H9 (cell line): ENCODE data around the gene THBS2. TPM values are rescaled to one million over a fixed set of nuclear protein-coding genes. Genes with fewer than 3 reads are reported as not detected.

Experiments
- DNase-seq: peaks from one replicate; pipeline ENCODE4 v3.0.0-alpha.2; 2017
- H2AFZ ChIP-seq: one replicate; pipeline ENCODE4 v1.6.1; 2013; ENCODE audit warnings: mild to moderate bottlenecking, low read length, control low read depth, moderate library complexity
- H2AK5ac ChIP-seq: 2 replicates; pipeline ENCODE4 v1.6.1; 2013; ENCODE audit warnings: low read length, control low read depth, mixed read lengths; ENCODE audit not compliant: insufficient read length
- H2BK120ac ChIP-seq: one replicate; pipeline ENCODE4 v1.6.1; 2013; ENCODE audit warnings: low read depth, mild to moderate bottlenecking, low read length, control low read depth, inconsistent platforms; ENCODE audit not compliant: poor library complexity, severe bottlenecking
- H2BK12ac ChIP-seq: 2 replicates; pipeline ENCODE4 v1.6.1; 2013; ENCODE audit warnings: low read length, control low read depth, mixed read lengths, low read depth; ENCODE audit not compliant: insufficient read length
- H2BK15ac ChIP-seq: 2 replicates; pipeline ENCODE4 v1.6.1; 2013; ENCODE audit warnings: low read depth, low read length, control low read depth
- H2BK20ac ChIP-seq: one replicate; pipeline ENCODE4 v1.6.1; 2013; ENCODE audit warnings: low read depth, mild to moderate bottlenecking, low read length, control low read depth, inconsistent platforms; ENCODE audit not compliant: poor library complexity, severe bottlenecking
- H2BK5ac ChIP-seq: 2 replicates; pipeline ENCODE4 v1.6.1; 2013; ENCODE audit warnings: low read length, control low read depth, mixed read lengths; ENCODE audit not compliant: insufficient read length
- H3K14ac ChIP-seq: 2 replicates; pipeline ENCODE4 v1.6.1; 2013; ENCODE audit warnings: low read length, control low read depth; ENCODE audit not compliant: insufficient read depth
- H3K18ac ChIP-seq: 2 replicates; pipeline ENCODE4 v1.6.1; 2013; ENCODE audit warnings: low read depth, mild to moderate bottlenecking, mixed read lengths, low read length, control low read depth; ENCODE audit not compliant: insufficient read length
- H3K23ac ChIP-seq: 2 replicates; pipeline ENCODE4 v1.6.1; 2013; ENCODE audit warnings: low read length, control low read depth, mixed read lengths, low read depth; ENCODE audit not compliant: insufficient read length
- H3K23me2 ChIP-seq: 2 replicates; pipeline ENCODE4 v1.6.1; 2013; ENCODE audit warnings: low read depth, mild to moderate bottlenecking, mixed read lengths, low read length, control low read depth; ENCODE audit not compliant: insufficient read length, poor library complexity, severe bottlenecking
- H3K27ac ChIP-seq: 2 replicates; pipeline ENCODE4 v1.5.1; 2013; ENCODE audit warnings: low read length, control low read depth, mixed read lengths, low read depth; ENCODE audit not compliant: insufficient read length
- H3K27me3 ChIP-seq: 2 replicates; pipeline ENCODE4 v1.6.1; 2013; ENCODE audit warnings: low read length, control low read depth, inconsistent platforms; ENCODE audit not compliant: insufficient read depth
- H3K4ac ChIP-seq: 2 replicates; pipeline ENCODE4 v1.6.1; 2013; ENCODE audit warnings: low read depth, mild to moderate bottlenecking, control low read depth, inconsistent platforms, low read length, moderate library complexity
- H3K4me1 ChIP-seq: 2 replicates; pipeline ENCODE4 v1.6.1; 2013; ENCODE audit warnings: low read length, control low read depth, inconsistent platforms; ENCODE audit not compliant: insufficient read depth
- H3K4me2 ChIP-seq: 2 replicates; pipeline ENCODE4 v1.6.1; 2013; ENCODE audit warnings: low read length, control low read depth, mixed read lengths; ENCODE audit not compliant: insufficient read length, insufficient read depth
- H3K56ac ChIP-seq: 2 replicates; pipeline ENCODE4 v1.6.1; 2013; ENCODE audit warnings: low read depth, mild to moderate bottlenecking, mixed read lengths, low read length, control low read depth; ENCODE audit not compliant: insufficient read length
- H3K79me1 ChIP-seq: 2 replicates; pipeline ENCODE4 v1.6.1; 2013; ENCODE audit warnings: low read depth, mild to moderate bottlenecking, moderate library complexity, low read length, control low read depth, inconsistent platforms; ENCODE audit not compliant: insufficient read depth, poor library complexity, severe bottlenecking
- H3K79me2 ChIP-seq: 2 replicates; pipeline ENCODE4 v1.6.1; 2013; ENCODE audit warnings: low read length, control low read depth, inconsistent platforms; ENCODE audit not compliant: insufficient read depth
- H3K9ac ChIP-seq: 2 replicates; pipeline ENCODE4 v1.6.1; 2013; ENCODE audit warnings: low read length, control low read depth, mixed read lengths; ENCODE audit not compliant: insufficient read length; ENCODE audit errors: extremely low read depth
- H3K9me3 ChIP-seq: one replicate; pipeline ENCODE4 v1.6.1; 2013; ENCODE audit warnings: low read depth, low read length, inconsistent platforms; ENCODE audit not compliant: control insufficient read depth
- H3T11ph ChIP-seq: one replicate; pipeline ENCODE4 v1.6.1; 2013; ENCODE audit warnings: mild to moderate bottlenecking, low read length, control low read depth, inconsistent platforms
- H4K20me1 ChIP-seq: one replicate; pipeline ENCODE4 v1.6.1; 2013; ENCODE audit not compliant: control insufficient read depth, insufficient read length, insufficient read depth
- H4K5ac ChIP-seq: 2 replicates; pipeline ENCODE4 v1.6.1; 2013; ENCODE audit warnings: low read depth, mild to moderate bottlenecking, mixed read lengths, low read length, control low read depth; ENCODE audit not compliant: insufficient read length
- H4K8ac ChIP-seq: replicated peaks from 2 replicates; pipeline ENCODE4 v1.6.1; 2013; ENCODE audit warnings: low read length, control low read depth, mixed read lengths, low read depth; ENCODE audit not compliant: insufficient read length
- H4K91ac ChIP-seq: 2 replicates; pipeline ENCODE4 v1.6.1; 2013; ENCODE audit warnings: low read depth, mild to moderate bottlenecking, moderate library complexity, mixed read lengths, low read length, control low read depth; ENCODE audit not compliant: insufficient read length
- H3K27ac Mint-ChIP-seq, 3 experiments: 2 replicates in 2 of 3; 3 replicates in 1 of 3; pipeline ENCODE4 v1.8.0; 2020 to 2021; ENCODE audit warnings: mixed read lengths in 3 of 3, mild to moderate bottlenecking in 1 of 3, moderate library complexity in 1 of 3
- H3K27me3 Mint-ChIP-seq: 2 replicates; pipeline ENCODE4 v1.8.0; 2021; ENCODE audit warnings: low read depth, mild to moderate bottlenecking, moderate library complexity, mixed read lengths
- H3K36me3 Mint-ChIP-seq, 3 experiments: 2 replicates in 2 of 3; 3 replicates in 1 of 3; pipeline ENCODE4 v1.8.0; 2020 to 2021; ENCODE audit warnings: low read depth in 3 of 3, mixed read lengths in 3 of 3; ENCODE audit not compliant: insufficient read depth in 1 of 3
- H3K4me1 Mint-ChIP-seq, 2 experiments: 2 replicates each; pipeline ENCODE4 v1.8.0; 2020; ENCODE audit warnings: mixed read lengths in 2 of 2
- H3K4me3 Mint-ChIP-seq, 2 experiments: 2 replicates in 1 of 2; 3 replicates in 1 of 2; pipeline ENCODE4 v1.8.0; 2020 to 2021; ENCODE audit warnings: mild to moderate bottlenecking in 2 of 2, mixed read lengths in 2 of 2, moderate library complexity in 1 of 2
- H3K9me3 Mint-ChIP-seq, 2 experiments: 2 replicates in 1 of 2; 3 replicates in 1 of 2; pipeline ENCODE4 v1.8.0; 2020; ENCODE audit warnings: mild to moderate bottlenecking in 2 of 2, mixed read lengths in 2 of 2, moderate library complexity in 1 of 2
- WGBS: extraction: QIAGEN DNeasy Blood & Tissue Kit; methylation state at CpG from one replicate; pipeline ENCODE4 v1.1.7; 2013; ENCODE audit warnings: missing lambda C conversion rate, low lambda C conversion rate, mixed read lengths; ENCODE audit not compliant: insufficient read length; ENCODE audit errors: extremely low coverage; 5-methylcytosine and 5-hydroxymethylcytosine counted together
- total RNA-seq: library from RNA; stranded (reverse); gene quantifications from 2 replicates; pipeline ENCODE4 v1.2.1, GENCODE V29; 2021
- TF ChIP-seq, protein P1 (sequence below): fragments of 200-600 bp; sonication (generic); conservative IDR thresholded peaks from 3 replicates; pipeline ENCODE4 v1.8.0; 2021; ENCODE audit warnings: antibody characterized with exemption, mild to moderate bottlenecking

THBS2 gene
- total RNA-seq, 1 experiment from 2014 or later: 14.7 TPM

DNA sequence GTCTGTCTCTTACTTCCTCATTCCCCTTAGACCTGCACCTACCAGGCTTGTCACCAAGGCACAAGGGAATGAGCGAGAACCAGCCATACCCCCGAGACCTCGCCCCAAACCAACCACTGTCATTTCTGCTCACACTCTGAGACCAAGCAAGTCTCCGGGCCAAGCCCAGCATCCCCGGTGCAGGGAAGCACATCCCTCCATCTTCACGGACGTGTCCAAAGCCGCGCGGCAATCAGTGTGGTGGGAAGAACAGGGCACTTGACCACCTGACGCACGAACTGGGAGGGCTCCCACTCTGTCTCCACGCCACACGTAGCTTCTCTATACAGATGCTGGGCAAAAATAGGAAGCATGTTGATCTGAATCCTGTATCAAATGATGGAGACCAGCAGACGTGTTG, 28.4 kb upstream of the THBS2 start:
- TF ChIP-seq, protein P1, sequence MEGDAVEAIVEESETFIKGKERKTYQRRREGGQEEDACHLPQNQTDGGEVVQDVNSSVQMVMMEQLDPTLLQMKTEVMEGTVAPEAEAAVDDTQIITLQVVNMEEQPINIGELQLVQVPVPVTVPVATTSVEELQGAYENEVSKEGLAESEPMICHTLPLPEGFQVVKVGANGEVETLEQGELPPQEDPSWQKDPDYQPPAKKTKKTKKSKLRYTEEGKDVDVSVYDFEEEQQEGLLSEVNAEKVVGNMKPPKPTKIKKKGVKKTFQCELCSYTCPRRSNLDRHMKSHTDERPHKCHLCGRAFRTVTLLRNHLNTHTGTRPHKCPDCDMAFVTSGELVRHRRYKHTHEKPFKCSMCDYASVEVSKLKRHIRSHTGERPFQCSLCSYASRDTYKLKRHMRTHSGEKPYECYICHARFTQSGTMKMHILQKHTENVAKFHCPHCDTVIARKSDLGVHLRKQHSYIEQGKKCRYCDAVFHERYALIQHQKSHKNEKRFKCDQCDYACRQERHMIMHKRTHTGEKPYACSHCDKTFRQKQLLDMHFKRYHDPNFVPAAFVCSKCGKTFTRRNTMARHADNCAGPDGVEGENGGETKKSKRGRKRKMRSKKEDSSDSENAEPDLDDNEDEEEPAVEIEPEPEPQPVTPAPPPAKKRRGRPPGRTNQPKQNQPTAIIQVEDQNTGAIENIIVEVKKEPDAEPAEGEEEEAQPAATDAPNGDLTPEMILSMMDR: no peak
- Histone ChIP-seq H3K4me2 (no peak overlapping the region), H3K14ac (no peak overlapping the region), H3K9me3 (no peaks in the 10 kb centered on the region), H3K79me2 (no peaks in the 10 kb centered on the region), H2AK5ac (no peak overlapping the region), H3K23me2 (no peaks in the 10 kb centered on the region), H2BK15ac (no peak overlapping the region), H3K27me3 (no peaks in the 10 kb centered on the region), H2BK120ac (no peak overlapping the region), H3K18ac (no peak overlapping the region), H3K9ac (no peak overlapping the region), H4K91ac (no peak overlapping the region), H2BK20ac (no peak overlapping the region), H3K56ac (no peak overlapping the region), H3T11ph (no peak overlapping the region), H4K5ac (no peak overlapping the region), H3K27ac (no peak overlapping the region), H2BK12ac (no peak overlapping the region), H3K4me1 (no peaks in the 10 kb centered on the region), H2AFZ (no peak overlapping the region), H4K8ac (no peak overlapping the region), H3K23ac (no peak overlapping the region), H4K20me1 (no peaks in the 10 kb centered on the region), H3K4ac (no peak overlapping the region), H3K79me1 (no peaks in the 10 kb centered on the region), H2BK5ac (no peak overlapping the region)
- no peak for DNase-seq
- Mint-ChIP-seq H3K4me3 (no peak overlapping the region), H3K4me1 (no peaks in the 10 kb centered on the region), H3K27me3 (no peaks in the 10 kb centered on the region), H3K36me3 (no peaks in the 10 kb centered on the region), H3K27ac (no peak overlapping the region), H3K9me3 (no peaks in the 10 kb centered on the region; a peak in 1 of 5 replicates)
- WGBS: no CpG with 5 or more reads among the region's 15 CpGs
